ENCODE data around the gene TAF3.

Gene TAF3

DNA sequence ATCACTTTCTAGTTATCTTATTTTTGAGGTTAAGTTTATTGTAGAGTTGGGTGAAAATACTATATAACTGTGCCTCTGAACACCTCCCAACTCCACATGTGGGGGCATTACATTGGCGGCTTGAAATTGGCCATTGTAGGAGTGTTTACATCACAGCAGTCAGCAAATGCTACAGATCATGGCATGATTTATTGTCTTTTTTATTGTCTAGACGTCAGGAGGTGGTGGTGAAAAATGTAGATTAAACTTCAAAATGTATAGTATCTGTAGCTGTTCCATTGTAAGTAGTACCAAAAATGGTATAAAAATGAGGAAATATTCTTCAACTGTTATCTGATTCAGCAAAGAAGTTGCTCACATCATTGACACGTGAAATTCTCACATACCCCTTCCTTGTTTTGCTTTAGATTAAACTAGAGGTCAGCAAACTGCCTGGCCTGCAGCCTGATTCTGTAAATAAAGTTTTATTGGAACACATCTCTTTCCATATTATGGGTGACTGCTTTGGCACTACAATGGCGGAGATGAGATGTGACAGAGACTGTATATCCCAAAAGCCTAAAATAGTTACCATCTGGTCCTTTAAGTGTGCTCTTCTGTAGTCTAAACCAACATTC, 35.0 kb downstream of the TAF3 start:
- no peaks in the 10 kb centered on the region for H3K36me3 ChIP-seq (ENCODE audit: control insufficient read depth in 2 of 2, insufficient read depth in 1 of 2, low read length in 2 of 2)
- TF ChIP-seq ZNF629 (tag by site-specific recombination; IDR thresholded peaks at IDR 0.05) (peak; percentile 36; the same call in 1 of the 2 replicates), ZSCAN23 (tag by site-specific recombination; IDR thresholded peaks at IDR 0.05) (no peak), ZBTB48 (tag by site-specific recombination; IDR thresholded peaks at IDR 0.05) (no peak)
- TF ChIP-seq, protein P1, sequence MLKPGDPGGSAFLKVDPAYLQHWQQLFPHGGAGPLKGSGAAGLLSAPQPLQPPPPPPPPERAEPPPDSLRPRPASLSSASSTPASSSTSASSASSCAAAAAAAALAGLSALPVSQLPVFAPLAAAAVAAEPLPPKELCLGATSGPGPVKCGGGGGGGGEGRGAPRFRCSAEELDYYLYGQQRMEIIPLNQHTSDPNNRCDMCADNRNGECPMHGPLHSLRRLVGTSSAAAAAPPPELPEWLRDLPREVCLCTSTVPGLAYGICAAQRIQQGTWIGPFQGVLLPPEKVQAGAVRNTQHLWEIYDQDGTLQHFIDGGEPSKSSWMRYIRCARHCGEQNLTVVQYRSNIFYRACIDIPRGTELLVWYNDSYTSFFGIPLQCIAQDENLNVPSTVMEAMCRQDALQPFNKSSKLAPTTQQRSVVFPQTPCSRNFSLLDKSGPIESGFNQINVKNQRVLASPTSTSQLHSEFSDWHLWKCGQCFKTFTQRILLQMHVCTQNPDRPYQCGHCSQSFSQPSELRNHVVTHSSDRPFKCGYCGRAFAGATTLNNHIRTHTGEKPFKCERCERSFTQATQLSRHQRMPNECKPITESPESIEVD (tag by site-specific recombination; IDR thresholded peaks at IDR 0.05): peak; percentile 14; the same call in 1 of the 2 replicates

DNA sequence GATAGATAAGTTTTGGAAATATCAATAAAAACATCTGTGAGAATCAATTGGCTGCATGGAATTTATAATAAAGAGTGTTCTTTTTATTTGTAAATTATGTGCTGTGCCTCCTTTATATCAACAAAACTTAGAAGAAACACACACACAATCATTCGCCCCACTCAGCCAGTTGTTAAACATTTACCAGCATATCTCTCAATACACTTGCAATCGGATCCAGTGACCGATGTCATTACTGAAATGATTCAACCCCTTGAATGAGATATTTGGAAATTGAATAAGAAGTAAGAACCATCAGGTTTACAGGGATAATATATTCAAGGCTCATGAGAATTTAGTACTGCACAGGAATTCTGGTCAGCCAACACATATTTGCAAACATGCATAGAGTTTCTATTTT, 35.6 kb downstream of the TAF3 start:
- no peaks in the 10 kb centered on the region for H3K36me3 ChIP-seq (ENCODE audit: control insufficient read depth in 2 of 2, insufficient read depth in 1 of 2, low read length in 2 of 2)
- CTCF ChIA-PET: no interaction called here

More for the DNA sequence above, 35.0 kb downstream of the TAF3 start:
- Histone ChIP-seq H3K9me3 (ENCODE audit: control insufficient read depth, insufficient read depth, low read depth, low read length) (no peaks in the 10 kb centered on the region), H3K4me1 (ENCODE audit: control insufficient read depth, insufficient read depth, low read length) (0 out of 2 replicates have a peak, but pooled peaks cover 3% of the 10 kb centered on the region), H3K27ac (ENCODE audit: extremely low read depth, low read depth, low read length) (no peak overlapping the region), H3K4me3 (ENCODE audit: low read depth, low read length) (no peak overlapping the region)
- CTCF ChIA-PET: no interaction called here
- POLR2A ChIA-PET: no interaction called here

DNA sequence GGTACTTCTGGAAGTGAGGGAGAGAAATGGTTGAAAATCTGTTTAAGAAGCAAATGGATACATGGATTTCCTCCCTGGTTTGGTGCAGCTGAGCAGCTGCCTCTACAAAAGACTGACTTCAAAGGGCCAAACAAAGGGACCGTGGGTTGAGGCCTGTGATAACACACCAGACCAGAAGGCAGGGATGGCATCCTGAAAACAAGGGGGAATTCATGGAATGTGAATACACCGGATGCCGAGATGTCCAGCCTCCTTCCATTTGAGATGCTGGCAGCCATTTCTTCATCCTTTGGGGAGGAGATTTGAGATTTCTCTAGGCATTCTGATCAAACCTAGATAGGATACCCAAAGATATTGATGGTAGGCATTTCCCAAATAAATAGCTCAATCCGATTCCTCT, 36.9 kb downstream of the TAF3 start:
- Histone ChIP-seq H3K4me3 (ENCODE audit: low read depth, low read length) (no peak overlapping the region), H3K36me3 (ENCODE audit: control insufficient read depth in 2 of 2, insufficient read depth in 1 of 2, low read length in 2 of 2) (no peaks in the 10 kb centered on the region), H3K9me3 (ENCODE audit: control insufficient read depth, insufficient read depth, low read depth, low read length) (no peaks in the 10 kb centered on the region), H3K27ac (ENCODE audit: extremely low read depth, low read depth, low read length) (no peak overlapping the region), H3K4me1 (ENCODE audit: control insufficient read depth, insufficient read depth, low read length) (0 out of 2 replicates have a peak, but pooled peaks cover 3% of the 10 kb centered on the region)
- ChIA-PET CTCF (no interaction called here), POLR2A (no interaction called here)
- TF ChIP-seq ZNF785 (tag by site-specific recombination; IDR thresholded peaks at IDR 0.05): no peak
- TF ChIP-seq ZNF560 (tag by site-specific recombination; IDR thresholded peaks at IDR 0.05; ENCODE audit: borderline replicate concordance): no peak

More for the DNA sequence above, 35.6 kb downstream of the TAF3 start:
- POLR2A ChIA-PET: interaction anchor here (0.6 kb wide), 1 partner anchor 36 kb away, joined by 3 read pairs; the partner anchor contains the start of gene TAF3
- H3K27ac ChIP-seq (ENCODE audit: extremely low read depth, low read depth, low read length): no peak overlapping the region
- H3K4me1 ChIP-seq (ENCODE audit: control insufficient read depth, insufficient read depth, low read length): 0 out of 2 replicates have a peak, but pooled peaks cover 3% of the 10 kb centered on the region
- no peaks in the 10 kb centered on the region for H3K9me3 ChIP-seq (ENCODE audit: control insufficient read depth, insufficient read depth, low read depth, low read length)
- no peak overlapping the region for H3K4me3 ChIP-seq (ENCODE audit: low read depth, low read length)
- TF ChIP-seq ZNF133 (tag by site-specific recombination; IDR thresholded peaks at IDR 0.05) (no peak), ZNF292 (tag by site-specific recombination; IDR thresholded peaks at IDR 0.05; ENCODE audit: borderline replicate concordance, low read depth) (no peak), ZNF785 (tag by site-specific recombination; IDR thresholded peaks at IDR 0.05) (no peak), ZNF274 (IDR thresholded peaks at IDR 0.05; ENCODE audit: low read length) (no peak), ZNF274 (tag by site-specific recombination; IDR thresholded peaks at IDR 0.05; ENCODE audit: borderline replicate concordance) (no peak), ZNF223 (tag by site-specific recombination; IDR thresholded peaks at IDR 0.05) (no peak), MEIS1 (CRISPR knock-in tag; IDR thresholded peaks at IDR 0.05; ENCODE audit: borderline replicate concordance) (no peak), ZNF521 (tag by site-specific recombination; IDR thresholded peaks at IDR 0.05) (no peak)
- TF ChIP-seq, protein P2, sequence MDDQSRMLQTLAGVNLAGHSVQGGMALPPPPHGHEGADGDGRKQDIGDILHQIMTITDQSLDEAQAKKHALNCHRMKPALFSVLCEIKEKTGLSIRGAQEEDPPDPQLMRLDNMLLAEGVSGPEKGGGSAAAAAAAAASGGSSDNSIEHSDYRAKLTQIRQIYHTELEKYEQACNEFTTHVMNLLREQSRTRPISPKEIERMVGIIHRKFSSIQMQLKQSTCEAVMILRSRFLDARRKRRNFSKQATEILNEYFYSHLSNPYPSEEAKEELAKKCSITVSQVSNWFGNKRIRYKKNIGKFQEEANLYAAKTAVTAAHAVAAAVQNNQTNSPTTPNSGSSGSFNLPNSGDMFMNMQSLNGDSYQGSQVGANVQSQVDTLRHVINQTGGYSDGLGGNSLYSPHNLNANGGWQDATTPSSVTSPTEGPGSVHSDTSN (CRISPR knock-in tag; IDR thresholded peaks at IDR 0.05): no peak
- TF ChIP-seq, protein P1 (tag by site-specific recombination; IDR thresholded peaks at IDR 0.05): no peak
- TF ChIP-seq, protein P3, sequence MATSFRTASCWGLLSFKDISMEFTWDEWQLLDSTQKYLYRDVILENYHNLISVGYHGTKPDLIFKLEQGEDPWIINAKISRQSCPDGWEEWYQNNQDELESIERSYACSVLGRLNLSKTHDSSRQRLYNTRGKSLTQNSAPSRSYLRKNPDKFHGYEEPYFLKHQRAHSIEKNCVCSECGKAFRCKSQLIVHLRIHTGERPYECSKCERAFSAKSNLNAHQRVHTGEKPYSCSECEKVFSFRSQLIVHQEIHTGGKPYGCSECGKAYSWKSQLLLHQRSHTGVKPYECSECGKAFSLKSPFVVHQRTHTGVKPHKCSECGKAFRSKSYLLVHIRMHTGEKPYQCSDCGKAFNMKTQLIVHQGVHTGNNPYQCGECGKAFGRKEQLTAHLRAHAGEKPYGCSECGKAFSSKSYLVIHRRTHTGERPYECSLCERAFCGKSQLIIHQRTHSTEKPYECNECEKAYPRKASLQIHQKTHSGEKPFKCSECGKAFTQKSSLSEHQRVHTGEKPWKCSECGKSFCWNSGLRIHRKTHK (tag by site-specific recombination; IDR thresholded peaks at IDR 0.05): no peak

All from HEK293 (cell line).